Choroid plexus epithelial cell (primary cell): ENCODE data around the gene IFI6.

Source experiments
- DNase-seq: peaks from one replicate; pipeline ENCODE4 v3.0.0-alpha.2; 2010; ENCODE audit warnings: low read depth
- H3K4me3 ChIP-seq: 2 replicates; pipeline ENCODE4 v1.5.1; 2011; ENCODE audit warnings: low read depth, mild to moderate bottlenecking, control low read depth, low read length, moderate library complexity
- CTCF ChIP-seq: conservative IDR thresholded peaks from 2 replicates; pipeline ENCODE4 v1.5.1; 2011; ENCODE audit warnings: low read depth, mild to moderate bottlenecking, control low read depth, inconsistent platforms, low read length, moderate library complexity

IFI6 gene

DNA sequence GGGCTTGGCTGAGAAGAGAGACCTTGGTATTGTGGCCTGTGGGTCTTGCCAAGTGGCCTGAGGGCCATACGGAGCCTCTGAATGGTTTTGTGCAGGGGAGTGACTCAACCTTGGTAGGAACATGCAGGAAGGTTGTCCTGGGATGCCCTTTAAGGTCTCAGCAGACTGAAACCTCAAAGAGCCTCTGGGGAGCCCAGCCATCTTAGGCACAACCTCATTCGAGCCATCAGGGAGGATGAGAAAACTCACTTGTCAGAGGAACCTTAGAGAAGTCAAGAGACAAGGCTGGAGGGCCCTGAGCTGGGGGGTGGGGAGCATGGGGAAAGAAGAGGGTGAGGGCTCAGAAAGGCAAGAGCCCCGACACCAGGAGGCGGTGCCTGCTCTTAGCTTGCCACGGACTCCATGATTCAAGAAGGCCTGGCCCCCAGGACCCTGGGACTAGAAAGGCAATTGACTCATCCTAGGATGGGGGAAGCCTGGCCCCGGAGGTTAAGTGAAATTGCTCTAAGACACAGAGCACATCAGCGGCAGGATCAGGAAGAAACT, 13.0 kb downstream of the IFI6 start:
- TF ChIP-seq CTCF, result no peak
- H3K4me3 ChIP-seq, result peak overlapping the region; percentile 53
- no peak for DNase-seq

DNA sequence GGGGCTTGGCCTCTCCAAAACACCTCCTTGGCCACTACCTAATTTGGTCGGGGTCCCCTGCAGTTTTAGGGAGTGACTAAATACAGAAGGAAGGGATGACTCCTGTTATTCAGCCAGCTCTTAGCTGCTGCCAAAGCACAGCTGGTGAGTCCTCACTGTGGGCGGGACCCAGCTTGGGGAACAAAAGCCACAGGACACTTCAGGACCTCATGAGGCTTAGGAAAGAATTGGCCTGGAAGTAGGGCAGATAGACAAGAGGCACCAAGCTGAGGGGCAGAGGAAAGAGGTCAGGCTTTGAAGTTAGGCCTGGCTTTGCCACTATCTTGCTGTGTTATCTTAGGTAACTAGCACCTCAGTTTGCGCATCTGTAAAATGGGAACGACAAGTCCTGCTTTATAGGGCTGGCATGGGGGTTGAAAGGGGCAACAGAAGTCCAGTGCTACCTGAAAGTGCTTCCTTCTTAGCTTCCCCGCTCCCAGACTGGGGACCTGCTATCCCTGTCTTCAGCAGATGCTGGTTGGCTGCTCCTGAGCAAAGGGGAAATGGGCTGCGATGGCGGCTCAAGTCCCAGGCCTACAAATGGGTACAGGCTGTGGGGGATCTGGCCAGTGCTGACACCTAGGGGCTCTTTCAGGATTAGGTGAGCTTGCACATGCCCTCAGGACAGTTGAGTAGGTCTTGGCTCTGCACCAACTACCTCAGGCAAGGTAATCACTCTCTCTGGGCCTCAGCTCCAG, 15.7 kb downstream of the IFI6 start:
- H3K4me3 ChIP-seq, result no peak overlapping the region
- TF ChIP-seq CTCF, result no peak
- peak; percentile 68 for DNase-seq

DNA sequence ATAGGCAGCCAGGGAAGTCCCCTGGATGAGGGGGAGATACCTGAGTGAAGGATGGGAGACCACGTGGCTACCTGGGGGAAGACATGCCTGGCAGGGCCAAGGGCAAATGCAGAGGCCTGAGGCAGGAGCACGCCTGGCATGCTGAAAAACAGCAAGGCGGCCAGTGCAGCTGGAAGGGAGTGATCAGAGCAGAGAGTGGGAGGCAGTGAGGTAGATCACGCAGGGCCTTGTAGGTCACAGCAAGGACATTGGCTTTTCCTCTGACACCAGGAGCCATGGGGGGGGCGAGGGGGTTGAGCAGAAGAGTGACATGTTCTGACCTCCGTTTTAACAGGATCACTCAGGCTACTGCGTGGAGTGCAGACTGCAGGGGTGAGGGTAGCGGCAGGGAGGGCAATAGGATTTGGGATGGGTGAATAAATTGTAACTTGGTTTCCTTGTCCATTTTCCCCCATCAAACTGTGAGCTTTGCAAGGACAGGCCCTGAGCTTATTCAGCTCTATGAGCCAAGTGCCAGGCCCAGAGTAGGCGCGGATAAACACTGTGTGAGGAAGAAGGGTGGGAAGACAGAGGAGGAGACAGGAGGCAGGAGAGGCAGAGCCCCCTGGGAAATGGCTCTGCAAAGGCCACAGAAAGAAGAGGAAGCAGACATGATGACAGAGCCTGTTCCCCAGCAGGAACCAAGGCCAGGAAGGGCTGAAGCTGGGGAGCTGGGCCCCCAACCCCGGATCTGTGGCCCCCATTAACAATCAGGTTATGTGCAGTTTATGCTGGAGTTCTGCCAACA, 16.6 kb downstream of the IFI6 start:
- H3K4me3 ChIP-seq, result no peak overlapping the region
- TF ChIP-seq CTCF, result no peak
- no peak for DNase-seq

DNA sequence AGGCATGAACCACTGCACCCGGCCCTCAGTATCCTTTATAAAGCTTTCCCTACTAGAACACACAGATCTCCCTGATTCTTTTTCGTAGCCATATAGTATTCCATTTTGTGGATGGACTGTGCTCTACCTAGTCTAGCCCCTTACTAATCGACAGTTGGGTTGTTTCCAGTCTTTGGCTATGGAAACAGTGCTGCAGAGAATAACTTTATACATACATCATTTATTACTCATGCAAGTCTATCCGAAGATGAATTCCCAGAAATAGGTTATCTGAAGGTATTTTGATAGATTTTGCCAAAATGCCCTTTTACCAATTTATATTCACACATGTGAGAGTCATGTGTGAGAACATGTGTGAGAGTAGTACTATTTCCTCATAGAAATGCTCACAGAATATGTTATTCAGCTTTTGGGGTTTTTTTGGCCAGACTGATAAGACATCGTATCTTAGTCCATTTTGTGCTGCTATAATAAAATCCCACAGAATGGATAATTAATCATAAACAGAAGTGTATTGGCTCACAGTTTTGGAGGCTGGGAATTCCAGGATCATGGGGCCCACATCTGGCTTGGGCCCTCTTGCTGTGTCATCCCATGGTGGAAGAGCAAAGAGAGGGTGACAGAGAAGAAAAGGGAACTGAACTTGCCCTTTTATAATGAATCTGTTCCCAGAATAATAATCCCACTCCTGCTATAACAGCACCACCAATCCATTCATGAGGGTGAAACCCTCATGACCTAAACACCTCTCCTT, 19.7 kb downstream of the IFI6 start:
- no peak overlapping the region for H3K4me3 ChIP-seq
- no peak for TF ChIP-seq CTCF
- no peak for DNase-seq

DNA sequence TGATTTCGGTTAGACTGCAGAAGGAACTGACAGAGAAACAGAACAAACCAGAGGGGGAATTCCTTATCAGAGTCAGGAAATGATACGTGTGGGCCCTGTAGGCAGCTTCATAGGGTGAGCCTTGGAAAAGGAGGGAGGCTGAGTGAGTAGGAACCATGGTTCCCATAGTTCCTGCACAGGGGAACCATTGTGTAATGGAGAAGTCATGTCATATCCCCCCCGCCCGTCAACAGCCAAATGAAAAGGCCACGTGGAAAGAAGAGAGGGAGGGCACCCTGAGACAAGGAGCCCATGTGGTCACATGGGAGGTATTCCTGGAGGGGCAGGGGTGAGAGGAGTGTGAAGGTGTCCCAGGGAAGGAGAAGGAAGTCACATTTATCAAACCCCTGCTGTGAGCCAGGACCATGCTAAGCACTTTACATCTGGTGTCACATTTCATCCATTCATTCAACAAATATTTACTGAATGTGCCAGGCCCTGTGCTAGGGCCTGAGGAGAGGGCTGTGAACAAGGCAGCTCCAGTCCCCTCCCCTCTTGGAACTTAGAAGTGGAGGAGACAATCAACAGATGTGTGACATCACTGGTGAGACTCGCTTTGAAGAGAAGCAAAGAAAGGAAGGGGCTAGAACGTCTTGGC, 21.3 kb downstream of the IFI6 start:
- no peak overlapping the region for H3K4me3 ChIP-seq
- DNase-seq, result peak; percentile 65
- TF ChIP-seq CTCF, result no peak

DNA sequence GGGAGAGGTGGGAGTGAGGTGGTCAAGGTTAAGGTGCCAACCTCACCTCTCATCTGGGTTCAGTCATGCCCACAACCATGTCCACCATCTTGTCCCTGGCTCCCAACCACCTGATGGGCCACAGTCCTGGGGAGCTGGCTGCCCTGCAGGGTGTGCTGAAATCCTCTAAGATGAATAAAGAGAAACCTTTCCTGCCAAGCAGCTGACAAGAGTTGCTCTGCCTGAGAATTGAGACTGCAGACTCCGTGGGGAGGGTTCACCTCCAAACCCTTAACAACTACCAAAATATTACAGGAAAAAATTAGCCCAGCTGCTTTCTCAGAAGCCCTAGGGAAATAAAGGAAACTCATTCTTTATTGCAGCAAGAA, 21.8 kb downstream of the IFI6 start:
- no peak for TF ChIP-seq CTCF
- DNase-seq, result peak; percentile 36
- no peak overlapping the region for H3K4me3 ChIP-seq
